GM18505 (cell line): ENCODE data around the gene IL4I1.

Experiments
- ATAC-seq: cut with Tn5 transposase; IDR thresholded peaks from one replicate; pipeline ENCODE4 v1.9.1; 2021; ENCODE audit not compliant: unreplicated experiment
- POLR2A ChIP-seq: IDR thresholded peaks from 4 replicates; pipeline ENCODE4 v1.6.1; 2011; ENCODE audit warnings: borderline replicate concordance; ENCODE audit not compliant: insufficient read depth, insufficient read length; ENCODE audit errors: extremely low read depth

The IL4I1 gene

GRCh38 chr19:49847731-49848696 is 48.7 kb downstream of the IL4I1 start:
- TF ChIP-seq POLR2A, result no peak
- ATAC-seq, result no peak

- no peak for TF ChIP-seq POLR2A
- no peak for ATAC-seq
Measured at GRCh38 chr19:49846408-49846807, 50.3 kb downstream of the IL4I1 start.

GRCh38 chr19:49845414-49845813 is 51.3 kb downstream of the IL4I1 start:
- no peak for TF ChIP-seq POLR2A
- ATAC-seq, result no peak

GRCh38 chr19:49844138-49845095 is 52.3 kb downstream of the IL4I1 start:
- no peak for ATAC-seq

GRCh38 chr19:49843265-49843664 is 53.4 kb downstream of the IL4I1 start:
- no peak for TF ChIP-seq POLR2A
- no peak for ATAC-seq

More at GRCh38 chr19:49844138-49845095, 52.3 kb downstream of the IL4I1 start:
- TF ChIP-seq POLR2A, result no peak

GRCh38 chr19:49840736-49841249 is 55.9 kb downstream of the IL4I1 start:
- TF ChIP-seq POLR2A, result no peak
- ATAC-seq, result no peak

- no peak for ATAC-seq
- TF ChIP-seq POLR2A, result no peak
Measured at GRCh38 chr19:49840321-49840720, 56.4 kb downstream of the IL4I1 start.

GRCh38 chr19:49839713-49840112 is 57.0 kb downstream of the IL4I1 start:
- no peak for ATAC-seq
- TF ChIP-seq POLR2A, result no peak
